HCT116 (cell line): Measurements from ENCODE around the gene ARL4C. TPM values are rescaled to one million over a fixed set of nuclear protein-coding genes. Genes with fewer than 3 reads are reported as not detected.

ENCODE experiments used
- ATAC-seq: fragments of 200-7000 bp; cut with Tn5 transposase; 2 replicates; pipeline ENCODE4 v1.9.1; 2020; ENCODE audit warnings: mild to moderate bottlenecking, moderate library complexity
- BruUV-seq: library from RNA; stranded (reverse); fragments of 400-500 nt; replicated peaks from 2 replicates; lab custom pipeline; 2021; lab: Mats Ljungman, UMichigan
- CTCF ChIA-PET: fragments of 300-600 bp; sonication (Branson Sonifier 250); formaldehyde crosslinking; loops from one replicate; lab custom pipeline; 2021; ENCODE audit warnings: antibody characterized with exemption; lab: Charles Lee
- POLR2A ChIA-PET: fragments of 300-600, 350-600 bp; sonication (Branson Sonifier 250); formaldehyde crosslinking; loops from one replicate; lab custom pipeline; 2021; ENCODE audit warnings: antibody characterized with exemption; lab: Charles Lee
- RAD21 ChIA-PET, 2 experiments: fragments of 300-600 bp; sonication (Branson Sonifier 250); formaldehyde crosslinking; loops; one replicate each; lab custom pipeline; 2023; ENCODE audit warnings: low total read pairs in 2 of 2; ENCODE audit not compliant: uncharacterized antibody in 2 of 2, unreplicated experiment in 2 of 2, low non-redundant PET in 1 of 2; lab: Charles Lee
- DNase-seq: peaks from one replicate; pipeline ENCODE4 v3.0.0-alpha.2; 2010; ENCODE audit warnings: low read depth, low spot score
- H2AFZ ChIP-seq: fragments of 200-600 bp; shearing (Covaris generic), sonication (generic); 2 replicates; pipeline ENCODE4 v1.6.1; 2017; ENCODE audit warnings: low read depth, mixed run types, mixed read lengths, antibody characterized with exemption, low read length; ENCODE audit not compliant: poor library complexity, severe bottlenecking
- H3K27ac ChIP-seq: 2 replicates; pipeline ENCODE4 v1.5.1; 2012; ENCODE audit warnings: low read depth, low read length
- H3K27me3 ChIP-seq: fragments of 200-600 bp; sonication (generic); 2 replicates; pipeline ENCODE4 v1.6.1; 2016; ENCODE audit warnings: mixed run types, low read length, mixed read lengths; ENCODE audit not compliant: insufficient read depth
- H3K36me3 ChIP-seq, 2 experiments: fragments of 200-500 bp in 1 of 2; fragments of 200-600 bp in 1 of 2; sonication (Bioruptor generic) in 1 of 2; sonication (generic) in 1 of 2; 2 replicates each; pipeline versions ENCODE4 v1.5.1 to v1.6.1; 2014 to 2016; ENCODE audit warnings: low read length in 2 of 2, inconsistent platforms in 1 of 2, mixed read lengths in 1 of 2, mixed run types in 1 of 2; ENCODE audit not compliant: insufficient read depth in 2 of 2, control insufficient read depth in 1 of 2
- H3K4me1 ChIP-seq, 2 experiments: fragments of 200-600 bp in 1 of 2; sonication (generic) in 1 of 2; 2 replicates each; pipeline versions ENCODE4 v1.5.1 to v1.6.1; 2012 to 2017; ENCODE audit warnings: low read length in 2 of 2, inconsistent platforms in 1 of 2, mild to moderate bottlenecking in 1 of 2, mixed read lengths in 1 of 2, mixed run types in 1 of 2, moderate library complexity in 1 of 2; ENCODE audit not compliant: insufficient read depth in 2 of 2, control insufficient read depth in 1 of 2
- H3K4me2 ChIP-seq: fragments of 200-600 bp; sonication (generic); 2 replicates; pipeline ENCODE4 v1.6.1; 2017; ENCODE audit warnings: mixed run types, low read length, mixed read lengths
- H3K4me3 ChIP-seq, 2 experiments: fragments of 200-600 bp in 1 of 2; sonication (generic) in 1 of 2; replicated peaks in 1 of 2; 2 replicates each; pipeline ENCODE4 v1.5.1; 2011 to 2016; ENCODE audit warnings: low read length in 2 of 2, control low read depth in 1 of 2, low read depth in 1 of 2, mild to moderate bottlenecking in 1 of 2, mixed read lengths in 1 of 2, mixed run types in 1 of 2
- H3K79me2 ChIP-seq: fragments of 200-600 bp; sonication (generic); 2 replicates; pipeline ENCODE4 v1.6.1; 2017; ENCODE audit warnings: mild to moderate bottlenecking, mixed run types, low read length, moderate library complexity, mixed read lengths; ENCODE audit not compliant: insufficient read depth
- H3K9ac ChIP-seq: fragments of 200-600 bp; sonication (generic); 2 replicates; pipeline ENCODE4 v1.6.1; 2016; ENCODE audit warnings: low read length, mixed read lengths
- H3K9me2 ChIP-seq: fragments of 200-600 bp; sonication (generic), shearing (Covaris generic); 2 replicates; pipeline ENCODE4 v1.6.1; 2017; ENCODE audit warnings: mixed run types, mild to moderate bottlenecking, moderate library complexity; ENCODE audit not compliant: insufficient read depth
- H3K9me3 ChIP-seq, 2 experiments: fragments of 200-500 bp in 1 of 2; fragments of 200-600 bp in 1 of 2; sonication (Bioruptor generic) in 1 of 2; sonication (generic) in 1 of 2; 2 replicates each; pipeline ENCODE4 v1.6.1; 2014 to 2017; ENCODE audit warnings: low read length in 2 of 2, mixed read lengths in 2 of 2, inconsistent platforms in 1 of 2, low read depth in 1 of 2, mild to moderate bottlenecking in 1 of 2, mixed run types in 1 of 2, moderate library complexity in 1 of 2; ENCODE audit not compliant: control insufficient read depth in 1 of 2, insufficient read depth in 1 of 2
- H4K20me1 ChIP-seq: fragments of 200-600 bp; sonication (generic), shearing (Covaris generic); 2 replicates; pipeline ENCODE4 v1.6.1; 2017; ENCODE audit warnings: mixed run types, mild to moderate bottlenecking, moderate library complexity; ENCODE audit not compliant: insufficient read depth
- CBX3 ChIP-seq: IDR thresholded peaks from 2 replicates; pipeline ENCODE4 v1.6.1; 2012; ENCODE audit warnings: low read depth
- CEBPB ChIP-seq: IDR thresholded peaks from 2 replicates; pipeline ENCODE4 v1.6.1; 2012; ENCODE audit warnings: low read depth
- EZH2phosphoT487 ChIP-seq: fragments of 200-600 bp; IDR thresholded peaks from 2 replicates; pipeline ENCODE4 v1.6.1; 2018; ENCODE audit warnings: antibody characterized with exemption, borderline replicate concordance
- FOSL1 ChIP-seq: IDR thresholded peaks from 2 replicates; pipeline ENCODE4 v1.6.1; 2012; ENCODE audit warnings: low read depth
- POLR2A ChIP-seq: IDR thresholded peaks from 2 replicates; pipeline ENCODE4 v1.7.0; 2011; ENCODE audit warnings: borderline replicate concordance; ENCODE audit not compliant: insufficient read depth, insufficient read length; ENCODE audit errors: extremely low read depth
- POLR2AphosphoS5 ChIP-seq: IDR thresholded peaks from 2 replicates; pipeline ENCODE4 v1.6.1; 2011; ENCODE audit warnings: mild to moderate bottlenecking, low read depth, low read length, moderate library complexity
- RAD21 ChIP-seq: IDR thresholded peaks from 2 replicates; pipeline ENCODE4 v1.6.1; 2012; ENCODE audit warnings: low read depth, mild to moderate bottlenecking
- SRF ChIP-seq: IDR thresholded peaks from 2 replicates; pipeline ENCODE4 v1.6.1; 2012; ENCODE audit warnings: low read depth
- TCF7L2 ChIP-seq: IDR thresholded peaks from 2 replicates; pipeline ENCODE4 v1.7.0; 2011; ENCODE audit warnings: borderline replicate concordance, inconsistent platforms; ENCODE audit not compliant: insufficient read depth, insufficient read length; ENCODE audit errors: extremely low read depth
- YY1 ChIP-seq: IDR thresholded peaks from 2 replicates; pipeline ENCODE4 v1.6.1; 2011; ENCODE audit warnings: low read length, low read depth, moderate library complexity, mild to moderate bottlenecking; ENCODE audit not compliant: insufficient replicate concordance; ENCODE audit errors: extremely low read depth
- ZFX ChIP-seq: fragments of 450-650 bp; IDR thresholded peaks from 2 replicates; pipeline ENCODE4 v1.6.1; 2017
- ZNF274 ChIP-seq: fragments of 200-500 bp; sonication (Bioruptor generic); IDR thresholded peaks from 2 replicates; pipeline ENCODE4 v1.6.1; 2014; ENCODE audit warnings: mild to moderate bottlenecking, low read depth, low read length, inconsistent platforms
- intact Hi-C: fragments of 100-400 bp; cut with micrococcal nuclease; formaldehyde crosslinking; loops from 2 replicates; pipeline ENCODE4 v1.10.0; 2022
- total RNA-seq: library from RNA; stranded (reverse); gene quantifications from one replicate; pipeline ENCODE4 v1.2.1, GENCODE V29; 2021; ENCODE audit not compliant: unreplicated experiment
- TF ChIP-seq, protein P1 (sequence below): IDR thresholded peaks from 2 replicates; pipeline ENCODE4 v1.6.1; 2012; ENCODE audit warnings: low read depth
- TF ChIP-seq, protein P2 (sequence below): IDR thresholded peaks from 2 replicates; pipeline ENCODE4 v1.6.1; 2011; ENCODE audit warnings: mild to moderate bottlenecking, low read length, moderate library complexity; ENCODE audit not compliant: insufficient replicate concordance; ENCODE audit errors: extremely low read depth
- TF ChIP-seq, protein P3 (sequence below): IDR thresholded peaks from 2 replicates; pipeline ENCODE4 v1.6.1; 2012

The ARL4C gene
- total RNA-seq, 1 experiment from 2014 or later, result 4.1 TPM

DNA sequence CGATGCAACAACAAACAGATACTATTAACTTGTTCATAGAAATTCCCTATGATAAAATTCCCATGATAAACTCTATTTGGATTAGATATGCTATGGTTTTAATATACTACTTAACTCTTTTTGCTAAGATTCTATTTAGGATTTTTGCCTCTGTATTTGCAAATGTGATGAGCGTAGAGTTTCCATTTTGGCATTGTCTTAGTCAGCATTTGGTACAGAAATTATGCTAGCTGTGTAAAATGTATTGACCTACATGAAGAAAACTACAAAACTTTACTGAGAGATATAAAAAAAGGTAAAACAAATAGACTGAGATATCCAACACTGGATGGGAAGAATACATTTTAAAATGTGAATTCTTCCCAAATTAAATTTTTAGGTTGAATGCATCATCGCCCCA lies 29.8 kb upstream of the ARL4C start:
- H3K9me2 ChIP-seq, result no peaks in the 10 kb centered on the region
- POLR2A ChIA-PET, result no interaction called here
- BruUV-seq, result no TSS peak

DNA sequence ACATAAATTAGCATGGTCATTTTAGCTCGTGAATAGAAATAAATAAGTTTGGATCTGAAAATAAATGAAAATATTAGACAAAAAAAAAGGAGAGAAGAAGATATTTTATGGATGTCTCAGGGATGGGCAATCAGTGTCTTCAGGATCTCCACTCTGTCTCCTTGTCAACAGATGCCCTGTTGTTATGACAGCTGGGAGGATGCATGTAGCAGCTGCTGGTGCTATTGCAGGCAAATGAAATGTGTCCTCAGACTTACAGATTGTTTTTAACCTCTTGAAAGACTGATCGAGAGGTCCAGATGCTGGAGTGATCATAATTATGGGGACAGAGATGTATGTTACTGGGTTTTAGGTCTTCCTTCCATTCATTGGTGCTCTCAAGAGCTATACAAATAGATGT lies 24.7 kb upstream of the ARL4C start:
- H3K4me3 ChIP-seq, result no peak overlapping the region
- H3K9me2 ChIP-seq, result no peaks in the 10 kb centered on the region
- intact Hi-C loops, result no loop called here
- BruUV-seq, result no TSS peak
- CTCF ChIA-PET, result no interaction called here
- H3K4me2 ChIP-seq, result no peak overlapping the region
- no peak overlapping the region for H3K9ac ChIP-seq
- peaks cover 0 to 7% of the 10 kb centered on the region in 2 experiments; a peak in 2 of 4 replicates for H3K9me3 ChIP-seq
- no peaks in the 10 kb centered on the region for H4K20me1 ChIP-seq
- H3K4me1 ChIP-seq, result no peaks in the 10 kb centered on the region
- POLR2A ChIA-PET, result no interaction called here
- no peak overlapping the region for H3K27ac ChIP-seq
- no peak overlapping the region for H2AFZ ChIP-seq
- DNase-seq (no peak), ATAC-seq (no peak)
- RAD21 ChIA-PET, result interaction anchor here in 1 of 2 experiments (0.7 kb wide), 1 partner anchor 386 kb away, joined by 3 read pairs; no protein-coding TSS in a partner anchor
- H3K79me2 ChIP-seq, result no peaks in the 10 kb centered on the region
- H3K27me3 ChIP-seq, result no peaks in the 10 kb centered on the region
- H3K36me3 ChIP-seq, result no peaks in the 10 kb centered on the region
- TF ChIP-seq EZH2phosphoT487 (no peak), YY1 (no peak), ZFX (no peak), RAD21 (no peak), TCF7L2 (no peak), CEBPB (no peak), CBX3 (no peak), FOSL1 (no peak), POLR2A (no peak)
- TF ChIP-seq, protein P1, sequence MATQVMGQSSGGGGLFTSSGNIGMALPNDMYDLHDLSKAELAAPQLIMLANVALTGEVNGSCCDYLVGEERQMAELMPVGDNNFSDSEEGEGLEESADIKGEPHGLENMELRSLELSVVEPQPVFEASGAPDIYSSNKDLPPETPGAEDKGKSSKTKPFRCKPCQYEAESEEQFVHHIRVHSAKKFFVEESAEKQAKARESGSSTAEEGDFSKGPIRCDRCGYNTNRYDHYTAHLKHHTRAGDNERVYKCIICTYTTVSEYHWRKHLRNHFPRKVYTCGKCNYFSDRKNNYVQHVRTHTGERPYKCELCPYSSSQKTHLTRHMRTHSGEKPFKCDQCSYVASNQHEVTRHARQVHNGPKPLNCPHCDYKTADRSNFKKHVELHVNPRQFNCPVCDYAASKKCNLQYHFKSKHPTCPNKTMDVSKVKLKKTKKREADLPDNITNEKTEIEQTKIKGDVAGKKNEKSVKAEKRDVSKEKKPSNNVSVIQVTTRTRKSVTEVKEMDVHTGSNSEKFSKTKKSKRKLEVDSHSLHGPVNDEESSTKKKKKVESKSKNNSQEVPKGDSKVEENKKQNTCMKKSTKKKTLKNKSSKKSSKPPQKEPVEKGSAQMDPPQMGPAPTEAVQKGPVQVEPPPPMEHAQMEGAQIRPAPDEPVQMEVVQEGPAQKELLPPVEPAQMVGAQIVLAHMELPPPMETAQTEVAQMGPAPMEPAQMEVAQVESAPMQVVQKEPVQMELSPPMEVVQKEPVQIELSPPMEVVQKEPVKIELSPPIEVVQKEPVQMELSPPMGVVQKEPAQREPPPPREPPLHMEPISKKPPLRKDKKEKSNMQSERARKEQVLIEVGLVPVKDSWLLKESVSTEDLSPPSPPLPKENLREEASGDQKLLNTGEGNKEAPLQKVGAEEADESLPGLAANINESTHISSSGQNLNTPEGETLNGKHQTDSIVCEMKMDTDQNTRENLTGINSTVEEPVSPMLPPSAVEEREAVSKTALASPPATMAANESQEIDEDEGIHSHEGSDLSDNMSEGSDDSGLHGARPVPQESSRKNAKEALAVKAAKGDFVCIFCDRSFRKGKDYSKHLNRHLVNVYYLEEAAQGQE, result no peak
- TF ChIP-seq, protein P2, sequence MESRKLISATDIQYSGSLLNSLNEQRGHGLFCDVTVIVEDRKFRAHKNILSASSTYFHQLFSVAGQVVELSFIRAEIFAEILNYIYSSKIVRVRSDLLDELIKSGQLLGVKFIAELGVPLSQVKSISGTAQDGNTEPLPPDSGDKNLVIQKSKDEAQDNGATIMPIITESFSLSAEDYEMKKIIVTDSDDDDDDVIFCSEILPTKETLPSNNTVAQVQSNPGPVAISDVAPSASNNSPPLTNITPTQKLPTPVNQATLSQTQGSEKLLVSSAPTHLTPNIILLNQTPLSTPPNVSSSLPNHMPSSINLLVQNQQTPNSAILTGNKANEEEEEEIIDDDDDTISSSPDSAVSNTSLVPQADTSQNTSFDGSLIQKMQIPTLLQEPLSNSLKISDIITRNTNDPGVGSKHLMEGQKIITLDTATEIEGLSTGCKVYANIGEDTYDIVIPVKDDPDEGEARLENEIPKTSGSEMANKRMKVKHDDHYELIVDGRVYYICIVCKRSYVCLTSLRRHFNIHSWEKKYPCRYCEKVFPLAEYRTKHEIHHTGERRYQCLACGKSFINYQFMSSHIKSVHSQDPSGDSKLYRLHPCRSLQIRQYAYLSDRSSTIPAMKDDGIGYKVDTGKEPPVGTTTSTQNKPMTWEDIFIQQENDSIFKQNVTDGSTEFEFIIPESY, result no peak
- TF ChIP-seq, protein P3, sequence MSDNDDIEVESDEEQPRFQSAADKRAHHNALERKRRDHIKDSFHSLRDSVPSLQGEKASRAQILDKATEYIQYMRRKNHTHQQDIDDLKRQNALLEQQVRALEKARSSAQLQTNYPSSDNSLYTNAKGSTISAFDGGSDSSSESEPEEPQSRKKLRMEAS, result no peak

More for the DNA sequence above, 29.8 kb upstream of the ARL4C start:
- ATAC-seq (no peak), DNase-seq (no peak)
- H3K36me3 ChIP-seq, result no peaks in the 10 kb centered on the region
- intact Hi-C loops, result no loop called here
- TF ChIP-seq EZH2phosphoT487 (no peak), CBX3 (no peak), POLR2AphosphoS5 (no peak), ZNF274 (no peak), YY1 (no peak), SRF (no peak), FOSL1 (no peak)
- TF ChIP-seq, protein P3, result no peak
- TF ChIP-seq, all 23 proteins: peak for 0
- no peak overlapping the region for H3K9ac ChIP-seq
- peaks cover 0 to 7% of the 10 kb centered on the region in 2 experiments; a peak in 2 of 4 replicates for H3K9me3 ChIP-seq
- H4K20me1 ChIP-seq, result no peaks in the 10 kb centered on the region
- CTCF ChIA-PET, result no interaction called here
- H3K4me3 ChIP-seq, result no peak overlapping the region
- no peaks in the 10 kb centered on the region for H3K4me1 ChIP-seq
- H3K79me2 ChIP-seq, result no peaks in the 10 kb centered on the region
- H3K27ac ChIP-seq, result no peak overlapping the region
- no peak overlapping the region for H3K4me2 ChIP-seq
- H3K27me3 ChIP-seq, result no peaks in the 10 kb centered on the region
- RAD21 ChIA-PET, result no interaction called here
- H2AFZ ChIP-seq, result no peak overlapping the region
